HepG2 (cell line): ENCODE data around the gene MCF2L. TPM values are rescaled to one million over a fixed set of nuclear protein-coding genes. Genes with fewer than 3 reads are reported as not detected.
A peak's percentile ranks its signal among the peaks of the same experiment; 100 is the strongest.

Experiments
- ATF7-NPFF ChIP-seq: sonication (generic); formaldehyde crosslinking; IDR thresholded peaks from 2 replicates; pipeline ENCODE4 v1.8.1; 2023; ENCODE audit warnings: mild to moderate bottlenecking, low read depth, missing genetic modification reagents, moderate library complexity
- CBFB ChIP-seq: sonication (generic); formaldehyde crosslinking; IDR thresholded peaks from 2 replicates; pipeline ENCODE4 v1.4.0; 2020; ENCODE audit warnings: missing genetic modification reagents
- CEBPG ChIP-seq: IDR thresholded peaks from 2 replicates; pipeline ENCODE4 v1.6.1; 2016
- ERF ChIP-seq: IDR thresholded peaks from 2 replicates; pipeline ENCODE4 v1.6.1; 2018; ENCODE audit warnings: missing biosample characterization, missing genetic modification reagents
- FOXO4 ChIP-seq: sonication (generic); formaldehyde crosslinking; conservative IDR thresholded peaks from 2 replicates; pipeline ENCODE4 v1.8.1; 2023; ENCODE audit warnings: missing genetic modification reagents
- GABPA ChIP-seq, 2 experiments: IDR thresholded peaks; 2 replicates each; pipeline ENCODE4 v1.6.1; 2011 to 2016; ENCODE audit warnings: low read depth in 2 of 2, low read length in 1 of 2, missing biosample characterization in 1 of 2, missing genetic modification characterization in 1 of 2
- HCFC1 ChIP-seq: fragments of 150-350 bp; IDR thresholded peaks from 2 replicates; pipeline ENCODE4 v1.6.1; 2014; ENCODE audit warnings: low read depth, low read length
- HES4 ChIP-seq: sonication (generic); formaldehyde crosslinking; IDR thresholded peaks from 2 replicates; pipeline ENCODE4 v1.9.0; 2021; ENCODE audit warnings: mild to moderate bottlenecking, missing genetic modification reagents, borderline replicate concordance
- KDM1A ChIP-seq: IDR thresholded peaks from 2 replicates; pipeline ENCODE4 v1.6.1; 2016; ENCODE audit warnings: missing compliant biosample characterization
- KLF12 ChIP-seq: sonication (generic); formaldehyde crosslinking; IDR thresholded peaks from 2 replicates; pipeline ENCODE4 v1.4.0; 2020; ENCODE audit warnings: missing genetic modification reagents, borderline replicate concordance
- NR2F6 ChIP-seq, 2 experiments: IDR thresholded peaks; 2 replicates each; pipeline ENCODE4 v1.6.1; 2016; ENCODE audit warnings: antibody characterized with exemption in 1 of 2, mild to moderate bottlenecking in 1 of 2
- STAG1 ChIP-seq: sonication (generic); formaldehyde crosslinking; IDR thresholded peaks from 2 replicates; pipeline ENCODE4 v1.4.0; 2020; ENCODE audit warnings: missing genetic modification reagents
- TFDP2 ChIP-seq: sonication (generic); formaldehyde crosslinking; IDR thresholded peaks from 2 replicates; pipeline ENCODE4 v1.4.0; 2020; ENCODE audit warnings: missing genetic modification reagents
- TGIF2 ChIP-seq: IDR thresholded peaks from 2 replicates; pipeline ENCODE4 v1.6.1; 2016; ENCODE audit warnings: control low read depth, missing compliant biosample characterization
- THAP7 ChIP-seq: sonication (generic); formaldehyde crosslinking; IDR thresholded peaks from 2 replicates; pipeline ENCODE4 v1.8.1; 2023; ENCODE audit warnings: mild to moderate bottlenecking, missing genetic modification reagents
- TRAFD1 ChIP-seq: sonication (generic); formaldehyde crosslinking; IDR thresholded peaks from 2 replicates; pipeline ENCODE4 v1.5.1; 2020; ENCODE audit warnings: missing genetic modification reagents, mild to moderate bottlenecking, borderline replicate concordance
- ZGPAT ChIP-seq: IDR thresholded peaks from 2 replicates; pipeline ENCODE4 v1.6.1; 2016; ENCODE audit warnings: mild to moderate bottlenecking
- ZNF704 ChIP-seq: sonication (generic); formaldehyde crosslinking; IDR thresholded peaks from 2 replicates; pipeline ENCODE4 v1.8.1; 2023; ENCODE audit warnings: mild to moderate bottlenecking, inconsistent platforms, moderate library complexity, missing genetic modification reagents, borderline replicate concordance
- ZSCAN29 ChIP-seq: sonication (generic); formaldehyde crosslinking; conservative IDR thresholded peaks from 2 replicates; pipeline ENCODE4 v1.4.0; 2020; ENCODE audit warnings: mild to moderate bottlenecking, missing genetic modification reagents
- polyA plus RNA-seq, 8 experiments: library from polyadenylated mRNA; depleted of rRNA in 3 of 8; stranded (reverse) in 7 of 8; unstranded in 1 of 8; fragments of >200 nt; fragmentation: Illumina TruSeq in 4 of 8; extraction: Trizol in 4 of 8; gene quantifications; 2 replicates each; pipeline versions ENCODE4 v1.2.1 to v1.2.3, GENCODE V29; 2011 to 2016; ENCODE audit warnings: low read depth in 4 of 8, missing spikeins in 1 of 8, mixed read lengths in 1 of 8; ENCODE audit not compliant: insufficient read depth in 1 of 8
- total RNA-seq, 5 experiments: library from RNA; depleted of rRNA; stranded (reverse); fragments of >200 nt; fragmentation: Illumina TruSeq; extraction: Trizol; gene quantifications; 2 replicates each; pipeline ENCODE4 v1.2.3, GENCODE V29; 2016; ENCODE audit warnings: low read depth in 1 of 5

Gene MCF2L
- total and polyA plus RNA-seq, 2 of the 13 experiments (the other 11 are each of a cell fraction or from before 2014, with no cell fraction given), result 19.4 to 28.4 TPM

- TF ChIP-seq ZGPAT (CRISPR knock-in tag), result peak; percentile 48; the same call in 1 of the 2 replicates
- TF ChIP-seq GABPA (IDR thresholded peaks at IDR 0.05; ENCODE audit: low read depth, low read length), result no peak
- peak; percentile 58 for TF ChIP-seq GABPA (CRISPR knock-in tag; IDR thresholded peaks at IDR 0.05; ENCODE audit: low read depth)
- TF ChIP-seq NR2F6 (IDR thresholded peaks at IDR 0.05), result no peak
- peak; percentile 39; the same call in 1 of the 2 replicates for TF ChIP-seq NR2F6 (CRISPR knock-in tag; IDR thresholded peaks at IDR 0.05)
- no peak for TF ChIP-seq TRAFD1 (CRISPR knock-in tag)
- TF ChIP-seq ZNF704 (CRISPR knock-in tag), result 0 out of 2 replicates have a peak, but pooled peaks have one; percentile 35
- TF ChIP-seq ATF7-NPFF (CRISPR knock-in tag), result peak; percentile 63; the same call in 1 of the 2 replicates
- TF ChIP-seq KLF12, result no peak
- TF ChIP-seq KDM1A (CRISPR knock-in tag), result no peak
- 0 out of 2 replicates have a peak, but pooled peaks have one; percentile 46 for TF ChIP-seq THAP7 (CRISPR knock-in tag)
- TF ChIP-seq HES4 (CRISPR knock-in tag), result no peak
- TF ChIP-seq STAG1 (CRISPR knock-in tag), result peak; percentile 41
- no peak for TF ChIP-seq FOXO4 (CRISPR knock-in tag)
- TF ChIP-seq HCFC1, result no peak
- no peak for TF ChIP-seq CBFB (CRISPR knock-in tag)
- no peak for TF ChIP-seq TFDP2
- TF ChIP-seq ZSCAN29, result 0 out of 2 replicates have a peak, but pooled peaks have one; percentile 55
- TF ChIP-seq CEBPG (CRISPR knock-in tag), result no peak
- 0 out of 2 replicates have a peak, but pooled peaks have one; percentile 10 for TF ChIP-seq TGIF2 (CRISPR knock-in tag)
- 0 out of 2 replicates have a peak, but pooled peaks have one; percentile 16 for TF ChIP-seq ERF (CRISPR knock-in tag)
These were observed at the start of gene MCF2L (continued) for GRCh38 chr13:112968910-112969691.
